Measurements from ENCODE around the gene ADPGK.

Gene ADPGK

GRCh38 chr15:72706266-72706665 is 77.3 kb downstream of the ADPGK start:
- no peak for TF ChIP-seq CTCF (IDR thresholded peaks at IDR 0.05; ENCODE audit: poor library complexity, severe bottlenecking)
- peak; percentile 33; the same call in 1 of the 3 replicates for ATAC-seq (ENCODE audit: low read depth)

More at GRCh38 chr15:72706266-72706665, 77.3 kb downstream of the ADPGK start:
- no peak overlapping the region for H3K4me3 ChIP-seq (ENCODE audit: severe bottlenecking)
- DNase-seq (ENCODE audit: low spot score): no peak
- no peaks in the 10 kb centered on the region for H3K27me3 ChIP-seq (ENCODE audit: insufficient read depth, poor library complexity, severe bottlenecking)
- H3K36me3 ChIP-seq (ENCODE audit: low read depth): no peaks in the 10 kb centered on the region; the same call in 1 of the 2 replicates
- H3K27ac ChIP-seq (ENCODE audit: poor library complexity, severe bottlenecking): no peak overlapping the region
- H3K9me3 ChIP-seq (ENCODE audit: severe bottlenecking): no peaks in the 10 kb centered on the region
- peaks cover 6% of the 10 kb centered on the region for H3K4me1 ChIP-seq (ENCODE audit: insufficient read depth, poor library complexity, severe bottlenecking)
